ENCODE data around the gene RCC1. TPM values are rescaled to one million over a fixed set of nuclear protein-coding genes. Genes with fewer than 3 reads are reported as not detected.
"Not testable (repeated sequence)": the region's sequence is repeated elsewhere in the genome, so short reads cannot be mapped to it uniquely, and the experiment has no call there.

RCC1 gene
- polyA plus RNA-seq, 4 donors, result 30.9 to 41.2 (median 36.2) TPM

DNA sequence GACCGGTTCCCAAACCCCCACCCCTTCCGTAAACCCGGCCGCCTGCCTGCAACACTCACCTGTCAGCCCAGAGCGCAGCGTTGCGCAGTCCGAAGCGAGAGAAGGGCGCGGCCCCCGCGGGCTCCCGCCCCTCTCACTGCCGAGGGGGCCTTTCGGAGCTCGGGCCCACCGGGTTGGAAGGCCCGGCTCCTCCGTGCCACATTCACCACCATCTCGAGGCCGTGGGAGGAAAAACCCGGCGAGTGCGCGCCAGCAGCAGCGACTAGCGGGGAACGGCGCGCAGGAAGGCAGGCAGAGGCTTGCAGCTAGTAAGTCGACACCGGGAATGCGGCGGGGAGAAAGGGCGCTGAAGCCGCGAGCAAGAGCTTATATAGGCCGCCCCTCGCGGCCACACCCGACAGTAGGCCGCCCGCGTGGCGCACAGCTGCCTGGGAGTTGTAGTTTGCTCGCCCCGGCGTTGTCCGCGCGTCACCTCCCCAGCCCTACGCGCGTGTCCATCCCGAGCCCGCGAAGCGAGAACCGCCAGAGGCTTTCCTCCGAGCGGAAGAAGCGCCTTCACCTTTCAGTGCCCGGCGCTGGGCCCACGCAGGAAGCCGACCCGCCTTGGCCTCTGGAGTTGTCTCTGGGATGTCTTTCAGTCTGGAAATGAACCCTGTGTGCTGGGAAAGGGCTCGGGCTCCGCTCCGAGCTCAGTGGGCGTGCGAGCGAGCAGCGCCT lies 75.8 kb downstream of the RCC1 start:
- peak; percentile 85 to 92 (median 89) for DNase-seq (ENCODE audit: low read depth in 4 of 4, low spot score in 2 of 4)

DNA sequence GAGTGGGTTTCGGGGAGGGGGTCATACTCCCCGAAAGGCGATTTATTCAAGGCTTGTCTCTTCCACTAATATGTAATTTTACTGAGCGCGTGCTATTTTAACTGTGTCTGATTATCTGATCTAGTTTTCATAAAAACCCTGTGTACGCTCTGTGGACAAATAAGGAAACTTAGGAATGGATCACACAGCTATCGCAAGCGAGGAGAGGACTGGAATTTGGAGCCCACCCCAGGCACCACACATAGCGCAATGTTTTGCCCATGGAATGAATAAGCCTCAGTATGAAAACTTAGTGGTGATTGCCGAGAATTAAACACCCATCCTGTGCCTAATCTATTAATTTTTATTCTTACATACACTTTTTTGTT lies 76.4 kb downstream of the RCC1 start:
- no peak for DNase-seq (ENCODE audit: low read depth in 4 of 4, low spot score in 2 of 4)

DNA sequence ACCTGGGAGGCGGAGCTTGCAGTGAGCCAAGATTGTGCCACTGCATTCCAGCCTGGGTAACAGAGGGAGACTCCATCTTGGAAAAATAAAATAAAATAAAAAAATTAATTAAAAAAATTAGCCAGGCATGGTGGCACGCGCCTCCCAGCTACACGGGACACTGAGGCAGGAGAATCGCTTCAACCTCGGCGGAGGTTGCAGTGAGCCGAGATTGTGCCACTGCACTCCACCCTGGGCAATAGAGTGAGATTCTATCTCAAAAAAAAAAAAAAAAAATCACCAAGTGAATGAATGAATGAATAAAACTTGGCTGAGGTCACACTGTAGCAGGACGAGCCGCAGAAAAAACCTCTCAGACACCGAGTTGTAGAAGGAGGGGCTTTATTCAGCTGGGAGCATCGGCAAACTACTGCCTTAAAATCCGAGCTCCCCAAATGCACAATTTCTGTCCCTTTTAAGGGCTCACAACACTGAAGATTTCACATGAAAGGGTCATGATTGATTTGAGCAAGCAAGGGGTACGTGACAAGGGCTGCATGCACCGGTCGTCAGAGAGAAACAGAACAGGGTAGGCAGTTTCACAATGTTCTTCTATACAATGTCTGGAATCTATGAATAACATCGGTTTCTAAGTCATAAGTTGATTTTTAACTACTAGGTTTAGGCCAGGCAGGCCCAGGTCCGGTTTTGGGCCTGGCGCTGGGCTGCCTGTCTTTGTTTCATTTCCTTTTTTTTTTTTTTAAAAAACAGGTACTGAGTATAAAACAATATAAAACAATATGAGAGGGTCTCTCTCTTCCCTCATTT lies 80.9 kb downstream of the RCC1 start:
- not testable (repeated sequence) for DNase-seq (ENCODE audit: low read depth in 4 of 4, low spot score in 2 of 4)

Other genes with a start within 250 kb of the RCC1 start
- gene SESN2, start 246.5 kb upstream of the RCC1 start, polyA plus RNA-seq (ENCODE audit: insufficient read length in 4 of 4), result 10 to 100 TPM; 17.9 to 23.6 (median 19.0) TPM
- 10 to 100 TPM; 19.1 to 27.2 (median 21.1) TPM for gene MED18, start 177.0 kb upstream of the RCC1 start, polyA plus RNA-seq (ENCODE audit: insufficient read length in 4 of 4)
- 10 to 100 TPM; 61.5 to 89.8 (median 85.0) TPM for gene PHACTR4, start 136.3 kb upstream of the RCC1 start, polyA plus RNA-seq (ENCODE audit: insufficient read length in 4 of 4)
- gene TRNAU1AP, start 47.0 kb downstream of the RCC1 start, polyA plus RNA-seq (ENCODE audit: insufficient read length in 4 of 4), result 10 to 100 TPM; 21.6 to 27.0 (median 23.3) TPM
- 1 to 10 TPM; 2.1 to 3.7 (median 3.0) TPM for gene RAB42, start 86.2 kb downstream of the RCC1 start, polyA plus RNA-seq (ENCODE audit: insufficient read length in 4 of 4)
- 10 to 100 TPM; 28.9 to 32.5 (median 31.6) TPM for gene TAF12, start 137.0 kb downstream of the RCC1 start, polyA plus RNA-seq (ENCODE audit: insufficient read length in 4 of 4)
- 1 to 10 TPM in 1 of 4 donors, not detected in 3; 4.0 TPM for gene RNU11, start 142.6 kb downstream of the RCC1 start, polyA plus RNA-seq (ENCODE audit: insufficient read length in 4 of 4)
- 10 to 100 TPM; 15.7 to 18.5 (median 18.3) TPM for gene GMEB1, start 162.7 kb downstream of the RCC1 start, polyA plus RNA-seq (ENCODE audit: insufficient read length in 4 of 4)
- gene YTHDF2, start 230.9 kb downstream of the RCC1 start, polyA plus RNA-seq (ENCODE audit: insufficient read length in 4 of 4), result 100 to 1,000 TPM in 1 of 4 donors, 10 to 100 TPM in 3; 83.1 to 100 (median 87.6) TPM